Testis (tissue), 3 donors: Measurements from ENCODE around the gene BRINP2. TPM values are rescaled to one million over a fixed set of nuclear protein-coding genes. Genes with fewer than 3 reads are reported as not detected.

Source experiments
- DNase-seq: peaks from one replicate; pipeline ENCODE4 v3.0.0-alpha.2; 2019
- H3K27ac ChIP-seq, 2 donors: fragments of 200-600 bp; sonication (generic); one replicate each; pipeline ENCODE4 v1.5.1; 2019
- H3K27me3 ChIP-seq: fragments of 200-600 bp; sonication (generic); one replicate; pipeline ENCODE4 v1.5.1; 2019
- H3K36me3 ChIP-seq: fragments of 200-600 bp; sonication (generic); one replicate; pipeline ENCODE4 v1.5.1; 2017; ENCODE audit warnings: low read depth; ENCODE audit errors: missing control alignments
- H3K4me1 ChIP-seq: fragments of 200-600 bp; sonication (generic); one replicate; pipeline ENCODE4 v1.5.1; 2019
- H3K4me3 ChIP-seq, 2 donors: fragments of 200-600 bp; sonication (generic); one replicate each; pipeline ENCODE4 v1.5.1; 2017 to 2019
- H3K9me3 ChIP-seq: fragments of 200-600 bp; sonication (generic); one replicate; pipeline ENCODE4 v1.5.1; 2017
- POLR2A ChIP-seq: fragments of 450-650 bp; IDR thresholded peaks from one replicate; pipeline ENCODE4 v1.6.1; 2017; ENCODE audit warnings: antibody characterized with exemption, mild to moderate bottlenecking, moderate library complexity
- WGBS, 2 donors: methylation state at CpG; one replicate each; pipeline ENCODE4 v1.1.5; 2018; 5-methylcytosine and 5-hydroxymethylcytosine counted together
- intact Hi-C: fragments of 100-400 bp; cut with DNase I; formaldehyde crosslinking; loops from one replicate; pipeline ENCODE4 v1.15.1; 2023; ENCODE audit warnings: low total_unique reads
- polyA plus RNA-seq: library from polyadenylated mRNA; stranded (reverse); fragments of 350-450 nt; fragmentation: Illumina TruSeq; extraction: RNeasy Lipid Tissue Mini Kit (QIAGEN cat#74804); gene quantifications from one replicate; pipeline ENCODE4 v1.2.3, GENCODE V29; 2014; ENCODE audit warnings: low read depth, low replicate concordance; ENCODE audit not compliant: insufficient read depth
- total RNA-seq, 2 donors: library from RNA; depleted of rRNA; stranded (reverse); fragments of >200 nt; gene quantifications; one replicate each; pipeline ENCODE4 v1.2.3, GENCODE V29; 2016
- TF ChIP-seq, protein P1 (sequence below), 3 experiments: fragments of 450-650 bp in 2 of 3; fragments of 200-600 bp in 1 of 3; sonication (generic) in 1 of 3; IDR thresholded peaks; one replicate each; pipeline ENCODE4 v1.5.1; 2016 to 2019; ENCODE audit warnings: antibody characterized with exemption in 3 of 3, mild to moderate bottlenecking in 2 of 3, moderate library complexity in 1 of 3

Gene BRINP2
- total and polyA plus RNA-seq, 3 donors from 2014 or later: 5.9 to 6.7 (median 6.1) TPM

DNA sequence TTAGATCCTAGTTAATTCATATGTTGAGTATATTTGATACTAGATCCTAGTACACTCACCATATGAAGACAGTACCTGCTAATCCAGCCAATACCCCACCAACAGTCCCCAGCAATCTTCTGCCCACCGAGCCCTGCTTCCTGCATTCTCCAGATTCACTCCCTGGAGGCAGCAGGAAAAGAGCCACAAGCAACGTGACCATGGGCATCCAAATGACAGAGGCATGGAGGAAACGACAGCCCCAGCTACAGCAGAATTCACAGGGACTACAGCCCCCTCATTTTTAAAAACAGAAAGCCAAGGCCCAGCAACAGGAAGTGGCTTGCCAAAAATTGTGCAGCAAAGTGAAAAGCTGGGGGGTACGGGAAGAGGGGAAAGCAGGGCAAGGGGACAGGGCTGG, 35.5 kb upstream of the BRINP2 start:
- H3K9me3 ChIP-seq: no peaks in the 10 kb centered on the region
- no peaks in the 10 kb centered on the region for H3K36me3 ChIP-seq
- H3K27ac ChIP-seq: no peak overlapping the region
- no peaks in the 10 kb centered on the region for H3K4me1 ChIP-seq
- DNase-seq: no peak
- no peaks in the 10 kb centered on the region for H3K27me3 ChIP-seq
- 73% methylated on average over 4 of the region's 4 CpGs for WGBS, 2 donors
- H3K4me3 ChIP-seq: no peak overlapping the region
- no peak for TF ChIP-seq POLR2A
- TF ChIP-seq, protein P1, sequence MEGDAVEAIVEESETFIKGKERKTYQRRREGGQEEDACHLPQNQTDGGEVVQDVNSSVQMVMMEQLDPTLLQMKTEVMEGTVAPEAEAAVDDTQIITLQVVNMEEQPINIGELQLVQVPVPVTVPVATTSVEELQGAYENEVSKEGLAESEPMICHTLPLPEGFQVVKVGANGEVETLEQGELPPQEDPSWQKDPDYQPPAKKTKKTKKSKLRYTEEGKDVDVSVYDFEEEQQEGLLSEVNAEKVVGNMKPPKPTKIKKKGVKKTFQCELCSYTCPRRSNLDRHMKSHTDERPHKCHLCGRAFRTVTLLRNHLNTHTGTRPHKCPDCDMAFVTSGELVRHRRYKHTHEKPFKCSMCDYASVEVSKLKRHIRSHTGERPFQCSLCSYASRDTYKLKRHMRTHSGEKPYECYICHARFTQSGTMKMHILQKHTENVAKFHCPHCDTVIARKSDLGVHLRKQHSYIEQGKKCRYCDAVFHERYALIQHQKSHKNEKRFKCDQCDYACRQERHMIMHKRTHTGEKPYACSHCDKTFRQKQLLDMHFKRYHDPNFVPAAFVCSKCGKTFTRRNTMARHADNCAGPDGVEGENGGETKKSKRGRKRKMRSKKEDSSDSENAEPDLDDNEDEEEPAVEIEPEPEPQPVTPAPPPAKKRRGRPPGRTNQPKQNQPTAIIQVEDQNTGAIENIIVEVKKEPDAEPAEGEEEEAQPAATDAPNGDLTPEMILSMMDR (IDR thresholded peaks at IDR 0.05): no peak
- intact Hi-C loops: no loop called here

DNA sequence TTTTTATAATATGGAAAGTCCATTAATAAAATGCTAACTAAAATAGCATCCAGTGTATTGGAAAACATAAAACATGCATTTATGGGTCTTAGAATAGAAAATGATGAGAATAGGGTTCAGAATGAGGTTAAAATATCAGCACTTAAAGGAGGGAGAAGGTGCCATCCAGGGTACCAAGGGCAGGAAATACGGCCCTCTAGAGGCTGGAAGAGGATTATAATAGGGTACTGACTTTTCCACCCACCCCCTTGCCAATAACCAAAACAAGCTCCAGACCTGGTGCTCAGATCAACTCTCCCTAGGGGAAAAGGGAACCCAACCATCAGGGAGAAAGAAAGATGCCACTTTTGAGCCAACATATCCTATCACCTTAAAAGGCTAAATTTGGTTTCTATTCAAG, 32.9 kb upstream of the BRINP2 start:
- WGBS, 2 donors: 75% methylated on average over 1 of the region's 1 CpG
- no peaks in the 10 kb centered on the region for H3K9me3 ChIP-seq
- no peak overlapping the region for H3K27ac ChIP-seq
- H3K4me3 ChIP-seq: no peak overlapping the region
- H3K4me1 ChIP-seq: no peaks in the 10 kb centered on the region
- intact Hi-C loops: no loop called here
- no peaks in the 10 kb centered on the region for H3K36me3 ChIP-seq
- no peak for DNase-seq
- no peaks in the 10 kb centered on the region for H3K27me3 ChIP-seq
- TF ChIP-seq POLR2A: no peak
- TF ChIP-seq, protein P1 (IDR thresholded peaks at IDR 0.05): no peak

DNA sequence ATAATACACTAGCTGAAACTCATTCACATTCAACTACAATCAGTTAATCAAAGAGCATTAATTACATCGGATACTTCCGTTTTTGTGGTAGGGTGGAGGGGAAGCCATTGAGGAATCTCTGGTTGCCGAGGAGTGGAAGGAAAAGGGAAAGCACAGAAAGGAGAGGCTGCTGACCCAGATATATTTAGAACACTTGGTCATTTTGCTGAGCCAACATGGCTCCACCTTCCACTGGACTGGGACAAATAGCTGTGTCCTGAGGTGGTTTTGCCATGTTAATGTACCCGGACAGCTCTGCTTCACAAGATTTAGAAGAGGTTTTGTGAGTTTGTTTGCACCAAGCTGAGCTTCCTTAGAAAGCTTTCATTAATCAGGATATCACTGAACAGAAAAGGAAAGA, 32.4 kb upstream of the BRINP2 start:
- H3K27ac ChIP-seq: no peak overlapping the region
- H3K4me1 ChIP-seq: no peaks in the 10 kb centered on the region
- no peak for DNase-seq
- no peak overlapping the region for H3K4me3 ChIP-seq
- TF ChIP-seq, protein P1 (IDR thresholded peaks at IDR 0.05): no peak
- TF ChIP-seq POLR2A: no peak
- no peaks in the 10 kb centered on the region for H3K27me3 ChIP-seq
- WGBS, 2 donors: 91% methylated on average over 4 of the region's 4 CpGs
- intact Hi-C loops: no loop called here
- no peaks in the 10 kb centered on the region for H3K9me3 ChIP-seq
- no peaks in the 10 kb centered on the region for H3K36me3 ChIP-seq

DNA sequence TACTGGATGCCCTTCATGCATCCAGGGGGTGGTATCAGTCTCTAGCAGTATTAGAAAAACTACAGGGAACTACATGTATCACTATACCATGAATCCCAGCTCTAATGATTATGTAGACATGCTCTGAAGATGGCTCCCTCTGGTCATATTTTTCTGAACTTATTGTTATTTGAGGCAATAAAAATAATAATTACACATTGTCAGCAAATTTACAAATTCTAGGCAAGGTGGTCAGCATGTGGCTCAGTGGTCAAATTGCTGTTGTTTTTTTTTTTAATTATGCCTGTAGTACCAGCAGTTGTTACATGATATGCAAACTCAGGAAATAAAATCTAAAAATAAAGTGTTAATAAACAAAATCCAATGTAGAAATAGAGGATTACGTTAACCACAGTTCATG, 28.7 kb upstream of the BRINP2 start:
- Histone ChIP-seq H3K36me3 (no peaks in the 10 kb centered on the region), H3K4me1 (no peaks in the 10 kb centered on the region), H3K27ac (no peak overlapping the region), H3K4me3 (no peak overlapping the region), H3K9me3 (no peaks in the 10 kb centered on the region), H3K27me3 (no peaks in the 10 kb centered on the region)
- intact Hi-C loops: no loop called here
- 59 to 91% methylated on average over 1 of the region's 1 CpG for WGBS, 2 donors
- TF ChIP-seq, protein P1 (IDR thresholded peaks at IDR 0.05): no peak
- no peak for TF ChIP-seq POLR2A
- DNase-seq: no peak

DNA sequence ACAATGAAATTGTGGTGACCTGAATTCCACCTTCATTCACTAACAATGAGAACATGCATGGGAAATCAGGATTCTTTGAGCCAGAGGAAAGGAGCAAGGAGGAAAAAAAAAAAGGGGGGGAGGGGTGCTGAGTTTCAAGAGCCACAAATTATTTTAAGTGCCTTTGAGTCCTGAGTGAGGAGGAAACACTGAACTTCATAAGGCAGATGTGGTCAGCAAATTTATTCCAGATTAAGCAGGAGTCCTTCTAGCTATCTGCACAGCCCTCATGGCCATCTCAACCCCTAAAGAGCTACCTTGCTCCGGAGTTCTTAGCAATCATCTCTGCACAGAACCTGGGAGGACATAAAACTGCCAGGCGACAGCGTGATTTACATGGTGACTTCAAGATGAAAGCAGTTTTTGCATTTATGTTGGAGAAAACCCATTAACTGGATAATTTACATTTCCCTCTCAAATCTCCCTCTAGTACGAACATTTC, 27.9 kb upstream of the BRINP2 start:
- Histone ChIP-seq H3K4me3 (no peak overlapping the region), H3K9me3 (no peaks in the 10 kb centered on the region), H3K27me3 (no peaks in the 10 kb centered on the region), H3K27ac (no peak overlapping the region), H3K4me1 (no peaks in the 10 kb centered on the region), H3K36me3 (no peaks in the 10 kb centered on the region)
- WGBS, 2 donors: 75 to 81% methylated on average over 4 of the region's 4 CpGs
- TF ChIP-seq, protein P1 (IDR thresholded peaks at IDR 0.05): no peak
- no peak for TF ChIP-seq POLR2A
- DNase-seq: no peak
- intact Hi-C loops: no loop called here
